MM.1S (cell line): ENCODE results near the gene GID8.

Experiments
- EZH2 ChIP-seq: fragments of 300-600 bp; sonication (generic); optimal IDR thresholded peaks from 2 replicates; pipeline ENCODE3; 2017; ENCODE audit warnings: low read depth, mild to moderate bottlenecking, antibody characterized with exemption, low read length, mixed read lengths
- EZH2phosphoT487 ChIP-seq: fragments of 300-600 bp; sonication (generic); IDR thresholded peaks from 2 replicates; pipeline ENCODE4 v1.6.1; 2018; ENCODE audit warnings: antibody characterized with exemption, low read length
- TF ChIP-seq, protein P1 (sequence below): fragments of 300-600 bp; sonication (generic); IDR thresholded peaks from 2 replicates; pipeline ENCODE4 v1.5.1; 2016; ENCODE audit warnings: antibody characterized with exemption, low read length, mixed read lengths

DNA sequence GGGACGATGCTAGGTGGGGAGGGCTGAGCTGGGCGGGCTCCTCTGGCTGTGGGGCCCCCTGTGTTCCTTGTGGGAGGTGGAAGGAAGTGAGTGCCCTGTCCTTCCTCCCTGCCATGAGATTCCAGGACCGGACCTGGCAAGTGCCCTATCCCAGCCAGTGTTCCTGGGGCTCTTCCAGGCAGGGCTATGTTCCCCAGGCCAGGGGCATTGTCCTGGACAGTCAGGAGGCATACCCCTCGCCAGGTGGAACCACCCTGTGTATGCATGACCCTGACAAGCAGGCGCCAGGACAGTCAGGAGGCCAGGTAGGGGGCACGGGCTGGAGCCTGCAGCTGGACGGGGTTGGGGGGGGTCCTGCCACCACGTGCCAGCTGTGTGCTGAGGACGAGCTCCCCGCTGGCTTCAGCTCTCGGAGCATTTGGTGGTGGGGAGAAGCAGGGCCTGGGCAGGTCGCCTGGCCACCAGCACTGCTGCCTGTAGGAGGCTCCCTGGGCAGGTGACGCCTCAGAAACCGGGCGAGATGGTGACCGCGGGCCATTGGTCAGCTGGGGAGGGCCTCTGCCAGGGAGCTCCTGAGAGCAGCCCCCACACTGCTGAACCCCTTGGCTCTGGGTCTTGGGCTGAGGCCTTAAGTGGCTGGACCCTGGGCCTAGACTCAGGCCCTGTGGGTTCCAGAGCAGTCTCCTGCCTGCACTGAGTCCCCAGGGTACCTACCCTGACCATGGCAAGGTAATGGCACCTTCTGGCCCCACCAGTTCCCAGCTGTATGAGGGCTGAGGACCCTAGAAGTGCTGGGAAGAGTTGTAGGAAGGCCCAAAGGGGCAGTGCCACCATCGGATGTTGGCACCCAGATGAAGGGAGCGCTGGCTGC is 15.3 kb downstream of the GID8 start:
- TF ChIP-seq EZH2 (no peak), EZH2phosphoT487 (no peak)
- TF ChIP-seq, protein P1, sequence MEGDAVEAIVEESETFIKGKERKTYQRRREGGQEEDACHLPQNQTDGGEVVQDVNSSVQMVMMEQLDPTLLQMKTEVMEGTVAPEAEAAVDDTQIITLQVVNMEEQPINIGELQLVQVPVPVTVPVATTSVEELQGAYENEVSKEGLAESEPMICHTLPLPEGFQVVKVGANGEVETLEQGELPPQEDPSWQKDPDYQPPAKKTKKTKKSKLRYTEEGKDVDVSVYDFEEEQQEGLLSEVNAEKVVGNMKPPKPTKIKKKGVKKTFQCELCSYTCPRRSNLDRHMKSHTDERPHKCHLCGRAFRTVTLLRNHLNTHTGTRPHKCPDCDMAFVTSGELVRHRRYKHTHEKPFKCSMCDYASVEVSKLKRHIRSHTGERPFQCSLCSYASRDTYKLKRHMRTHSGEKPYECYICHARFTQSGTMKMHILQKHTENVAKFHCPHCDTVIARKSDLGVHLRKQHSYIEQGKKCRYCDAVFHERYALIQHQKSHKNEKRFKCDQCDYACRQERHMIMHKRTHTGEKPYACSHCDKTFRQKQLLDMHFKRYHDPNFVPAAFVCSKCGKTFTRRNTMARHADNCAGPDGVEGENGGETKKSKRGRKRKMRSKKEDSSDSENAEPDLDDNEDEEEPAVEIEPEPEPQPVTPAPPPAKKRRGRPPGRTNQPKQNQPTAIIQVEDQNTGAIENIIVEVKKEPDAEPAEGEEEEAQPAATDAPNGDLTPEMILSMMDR = no peak
